ENCODE measurements around the gene FKBP10. TPM values are rescaled to one million over a fixed set of nuclear protein-coding genes. Genes with fewer than 3 reads are reported as not detected.

Gene FKBP10
- total and polyA plus RNA-seq, 5 experiments from 2014 or later, result not detected

DNA sequence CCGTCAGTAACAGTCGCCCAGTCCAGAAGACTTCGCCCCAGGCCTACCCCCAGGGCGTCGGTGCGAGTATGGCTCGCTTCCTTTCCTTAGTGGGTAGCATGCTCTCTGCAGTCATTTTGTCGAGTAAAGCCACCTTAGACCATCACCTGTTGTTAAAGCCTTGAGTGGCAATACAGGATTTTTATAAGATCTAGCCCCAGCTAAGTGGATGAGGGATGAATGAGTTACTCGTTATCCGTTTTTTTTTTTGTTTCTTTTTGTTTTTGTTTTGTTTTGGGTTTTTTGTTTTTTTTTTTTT, 52.7 kb downstream of the FKBP10 start:
- Mint-ChIP-seq H3K36me3 (peaks cover 0 to 34% (median 0%) of the 10 kb centered on the region in 3 donors), H3K9me3 (no peaks in the 10 kb centered on the region), H3K27ac (peak overlapping the region in 4 of 10 donors; percentile 49 to 91 (median 90)), H3K27me3 (no peaks in the 10 kb centered on the region), H3K4me1 (peaks cover 11 to 20% (median 18%) of the 10 kb centered on the region in 4 donors), H3K4me3 (no peak overlapping the region)
- DNase-seq, result no peak
- POLR2A ChIA-PET, result interaction anchor here (0.6 to 3.2 kb wide), 12 partner anchors 13 to 1589 kb away, joined by 3 to 18 read pairs (median 8); partner anchors contain the start of genes ACLY, CNP, EIF1 and KLHL10
- peak in 1 of 2 donors; percentile 5 for ATAC-seq

DNA sequence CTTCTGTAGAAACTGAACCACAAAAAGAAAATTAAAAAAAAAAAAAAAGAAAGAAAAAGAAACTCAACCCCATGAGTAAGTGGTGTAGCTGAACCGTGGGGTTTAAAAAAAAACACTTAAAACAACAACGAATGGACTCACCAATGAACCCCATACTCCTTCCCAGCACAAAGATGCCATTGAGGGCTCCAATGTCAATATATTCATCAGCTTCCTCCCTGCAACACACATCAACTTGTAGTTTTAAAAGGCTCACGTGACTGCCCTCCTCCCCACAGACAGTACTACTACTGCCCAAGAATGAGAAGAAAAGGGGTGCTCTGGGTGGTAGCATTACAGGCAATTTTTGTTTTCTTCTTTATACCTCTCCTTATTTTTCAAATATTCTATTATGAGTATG, 55.8 kb downstream of the FKBP10 start:
- no peaks in the 10 kb centered on the region for H3K27me3 Mint-ChIP-seq
- no peak overlapping the region for H3K4me3 Mint-ChIP-seq
- peaks cover 0 to 7% (median 4%) of the 10 kb centered on the region in 4 donors for H3K4me1 Mint-ChIP-seq
- DNase-seq (no peak), ATAC-seq (no peak)
- H3K9me3 Mint-ChIP-seq, result no peaks in the 10 kb centered on the region
- POLR2A ChIA-PET, result interaction anchor here (0.6 kb wide), 2 partner anchors 80 to 653 kb away, joined by 4 to 5 read pairs; no protein-coding TSS in a partner anchor
- peak overlapping the region in 7 of 10 donors; percentile 31 to 87 (median 70) for H3K27ac Mint-ChIP-seq
- peaks cover 0 to 63% (median 4%) of the 10 kb centered on the region in 3 donors for H3K36me3 Mint-ChIP-seq

DNA sequence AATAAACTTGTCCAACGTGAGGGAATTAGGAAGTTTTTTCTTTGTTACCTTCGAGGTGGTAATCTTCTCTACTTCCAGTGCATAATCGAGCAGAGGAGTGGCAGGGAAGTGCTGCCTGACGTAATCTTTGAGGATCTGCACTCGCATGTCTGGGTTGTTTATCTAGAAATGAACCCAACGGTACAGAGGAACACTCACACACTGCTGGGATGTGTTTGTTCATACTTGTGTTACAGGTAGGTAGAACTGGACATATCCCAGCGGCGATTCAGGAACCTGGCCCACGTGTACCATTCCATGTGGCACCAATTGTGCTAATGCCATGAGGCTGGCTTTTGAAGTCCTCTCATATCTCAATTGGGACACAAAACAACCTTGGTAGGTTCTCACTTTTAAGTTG, 56.6 kb downstream of the FKBP10 start:
- DNase-seq (no peak), ATAC-seq (no peak)
- H3K27me3 Mint-ChIP-seq, result no peaks in the 10 kb centered on the region
- H3K36me3 Mint-ChIP-seq, result peaks cover 0 to 68% (median 4%) of the 10 kb centered on the region in 3 donors
- H3K4me1 Mint-ChIP-seq, result peaks cover 0 to 7% (median 4%) of the 10 kb centered on the region in 4 donors
- H3K27ac Mint-ChIP-seq, result peak overlapping the region in 2 of 10 donors; percentile 9 to 29
- POLR2A ChIA-PET, result interaction anchor here (1.4 kb wide), 1 partner anchor 49 kb away, joined by 6 read pairs; the partner anchor contains the start of gene ACLY
- H3K4me3 Mint-ChIP-seq, result no peak overlapping the region
- H3K9me3 Mint-ChIP-seq, result no peaks in the 10 kb centered on the region

DNA sequence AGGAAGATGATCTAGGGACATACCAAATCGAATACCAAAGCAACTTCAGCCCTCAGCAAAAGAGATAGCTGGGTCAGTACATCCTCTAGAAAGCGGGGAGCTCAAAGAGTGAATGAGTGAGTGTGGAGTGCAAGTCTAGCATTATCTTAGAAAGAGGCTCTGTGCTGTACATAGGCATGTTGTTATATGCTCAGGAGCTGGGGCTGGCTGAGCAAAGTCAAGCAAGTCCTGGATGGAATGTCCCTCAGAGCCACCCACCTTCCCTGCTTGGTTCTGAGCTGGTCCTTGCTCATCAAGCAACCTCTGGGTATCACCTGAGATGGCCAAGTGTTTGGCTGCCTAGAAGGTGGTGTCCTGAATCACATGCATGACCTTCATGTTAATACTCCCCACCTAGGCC, 57.3 kb downstream of the FKBP10 start:
- POLR2A ChIA-PET, result interaction anchor here (1.4 kb wide), 1 partner anchor 48 kb away, joined by 6 read pairs; the partner anchor contains the start of gene ACLY
- DNase-seq (no peak), ATAC-seq (no peak)
- H3K27ac Mint-ChIP-seq, result peak overlapping the region in 3 of 10 donors; percentile 8 to 34 (median 11)
- H3K36me3 Mint-ChIP-seq, result peaks cover 0 to 74% (median 6%) of the 10 kb centered on the region in 3 donors
- H3K9me3 Mint-ChIP-seq, result no peaks in the 10 kb centered on the region
- no peak overlapping the region for H3K4me3 Mint-ChIP-seq
- H3K4me1 Mint-ChIP-seq, result peaks cover 0 to 7% (median 4%) of the 10 kb centered on the region in 4 donors
- H3K27me3 Mint-ChIP-seq, result no peaks in the 10 kb centered on the region

DNA sequence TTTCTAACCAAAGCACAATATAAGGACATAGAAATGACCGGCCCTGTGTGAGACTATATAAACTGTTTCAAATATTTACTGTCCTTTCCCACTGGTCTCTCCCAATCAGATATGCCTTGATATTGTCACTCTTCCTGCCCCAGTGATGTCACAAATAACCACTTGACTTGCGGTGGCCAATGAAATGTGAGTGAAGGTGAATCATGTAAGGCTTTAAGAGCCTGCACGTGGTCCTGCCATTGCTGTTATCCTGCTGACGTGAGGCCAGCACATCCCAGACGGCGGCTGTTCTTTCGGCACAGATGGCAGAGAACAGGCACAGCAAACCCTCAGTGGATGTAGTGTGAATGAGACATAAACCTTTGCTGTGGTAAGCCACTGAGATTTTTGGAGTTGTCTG, 57.8 kb downstream of the FKBP10 start:
- Mint-ChIP-seq H3K36me3 (peaks cover 0 to 74% (median 6%) of the 10 kb centered on the region in 3 donors), H3K4me1 (peaks cover 0 to 4% (median 2%) of the 10 kb centered on the region in 4 donors), H3K4me3 (no peak overlapping the region), H3K27me3 (no peaks in the 10 kb centered on the region), H3K9me3 (no peaks in the 10 kb centered on the region), H3K27ac (peak overlapping the region in 1 of 10 donors; percentile 11)
- ATAC-seq, result no peak
- no peak for DNase-seq
- POLR2A ChIA-PET, result interaction anchor here (1.4 kb wide), 1 partner anchor 48 kb away, joined by 6 read pairs; the partner anchor contains the start of gene ACLY

DNA sequence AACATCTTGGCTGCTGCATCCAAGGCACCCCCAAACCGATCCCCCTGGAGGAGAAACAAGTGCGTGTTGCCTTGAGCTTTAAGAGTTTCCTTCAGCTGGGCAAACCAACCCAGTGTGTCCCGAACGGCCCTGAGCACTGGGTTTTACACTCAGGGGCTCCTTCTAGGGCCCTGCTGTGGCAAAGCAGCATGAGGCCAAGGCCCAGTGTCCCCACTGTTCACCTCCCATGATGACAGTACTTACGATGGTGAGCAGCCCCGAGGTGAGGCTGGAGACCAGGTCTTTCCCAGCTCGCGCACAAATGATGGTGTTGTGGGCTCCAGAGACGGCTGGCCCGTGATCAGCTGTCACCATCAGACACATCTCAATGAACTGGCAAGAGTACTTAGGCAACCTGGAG, 59.0 kb downstream of the FKBP10 start:
- no peak for ATAC-seq
- no peak overlapping the region for H3K4me3 Mint-ChIP-seq
- no peaks in the 10 kb centered on the region for H3K9me3 Mint-ChIP-seq
- peaks cover 0 to 4% (median 2%) of the 10 kb centered on the region in 4 donors for H3K4me1 Mint-ChIP-seq
- H3K27me3 Mint-ChIP-seq, result no peaks in the 10 kb centered on the region
- peak overlapping the region in 2 of 10 donors; percentile 19 to 38 for H3K27ac Mint-ChIP-seq
- H3K36me3 Mint-ChIP-seq, result peaks cover 0 to 79% (median 7%) of the 10 kb centered on the region in 3 donors
- POLR2A ChIA-PET, result no interaction called here
- DNase-seq, result no peak

Other genes with a start within 250 kb of the FKBP10 start
- not detected for gene KRT9, start 240.9 kb upstream of the FKBP10 start, total RNA-seq
- gene KRT9, start 240.9 kb upstream of the FKBP10 start, polyA plus RNA-seq, result not detected
- gene KRT14, start 226.1 kb upstream of the FKBP10 start, total RNA-seq, result not detected
- gene KRT14, start 226.1 kb upstream of the FKBP10 start, polyA plus RNA-seq, result not detected
- gene KRT16, start 200.2 kb upstream of the FKBP10 start, total RNA-seq, result not detected
- not detected for gene KRT16, start 200.2 kb upstream of the FKBP10 start, polyA plus RNA-seq
- not detected for gene KRT17, start 188.4 kb upstream of the FKBP10 start, total RNA-seq
- not detected for gene KRT17, start 188.4 kb upstream of the FKBP10 start, polyA plus RNA-seq
- 1,000 to 10,000 TPM; 1,007 to 1,051 TPM for gene EIF1, start 124.1 kb upstream of the FKBP10 start, total RNA-seq
- 1,000 to 10,000 TPM; 1,100 to 1,335 (median 1,160) TPM for gene EIF1, start 124.1 kb upstream of the FKBP10 start, polyA plus RNA-seq
- not detected for gene GAST, start 100.7 kb upstream of the FKBP10 start, total RNA-seq
- gene GAST, start 100.7 kb upstream of the FKBP10 start, polyA plus RNA-seq, result not detected
- under 1 TPM in 1 of 2 experiments, not detected in 1; 0.11 TPM for gene HAP1, start 78.4 kb upstream of the FKBP10 start, total RNA-seq
- not detected for gene HAP1, start 78.4 kb upstream of the FKBP10 start, polyA plus RNA-seq
- 1 to 10 TPM; 4.0 to 4.7 TPM for gene JUP, start 26.3 kb upstream of the FKBP10 start, total RNA-seq
- gene JUP, start 26.3 kb upstream of the FKBP10 start, polyA plus RNA-seq, result under 1 TPM; 0.14 to 0.55 (median 0.30) TPM
- 1 to 10 TPM; 4.4 to 6.0 TPM for gene P3H4, start 1.1 kb upstream of the FKBP10 start, total RNA-seq
- gene P3H4, start 1.1 kb upstream of the FKBP10 start, polyA plus RNA-seq, result 1 to 10 TPM; 4.0 to 6.2 (median 5.8) TPM
- gene NT5C3B, start 23.2 kb downstream of the FKBP10 start, total RNA-seq, result 10 to 100 TPM; 51.3 to 54.0 TPM
- gene NT5C3B, start 23.2 kb downstream of the FKBP10 start, polyA plus RNA-seq, result 10 to 100 TPM; 38.4 to 64.7 (median 41.5) TPM
- gene KLHL10, start 24.8 kb downstream of the FKBP10 start, total RNA-seq, result not detected
- gene KLHL10, start 24.8 kb downstream of the FKBP10 start, polyA plus RNA-seq, result under 1 TPM in 1 of 3 donors, not detected in 2; 0.09 TPM
- 10 to 100 TPM; 21.6 to 22.6 TPM for gene KLHL11, start 52.4 kb downstream of the FKBP10 start, total RNA-seq
- gene KLHL11, start 52.4 kb downstream of the FKBP10 start, polyA plus RNA-seq, result 1 to 10 TPM; 5.0 to 6.3 (median 5.4) TPM
- gene ACLY, start 105.9 kb downstream of the FKBP10 start, total RNA-seq, result 10 to 100 TPM; 69.9 to 79.3 TPM
- gene ACLY, start 105.9 kb downstream of the FKBP10 start, polyA plus RNA-seq, result 10 to 100 TPM; 42.7 to 61.3 (median 50.1) TPM
- gene ODAD4, start 117.6 kb downstream of the FKBP10 start, total RNA-seq, result not detected
- under 1 TPM in 2 of 3 donors, not detected in 1; 0.08 to 0.09 TPM for gene ODAD4, start 117.6 kb downstream of the FKBP10 start, polyA plus RNA-seq
- gene CNP, start 153.8 kb downstream of the FKBP10 start, total RNA-seq, result 10 to 100 TPM; 30.6 to 34.1 TPM
- 10 to 100 TPM; 27.0 to 33.6 (median 27.5) TPM for gene CNP, start 153.8 kb downstream of the FKBP10 start, polyA plus RNA-seq
- 100 to 1,000 TPM; 118 to 129 TPM for gene DNAJC7, start 204.4 kb downstream of the FKBP10 start, total RNA-seq
- gene DNAJC7, start 204.4 kb downstream of the FKBP10 start, polyA plus RNA-seq, result 10 to 100 TPM; 63.6 to 70.1 (median 66.2) TPM
- gene NKIRAS2, start 207.1 kb downstream of the FKBP10 start, total RNA-seq, result 10 to 100 TPM; 19.1 to 19.2 TPM
- gene NKIRAS2, start 207.1 kb downstream of the FKBP10 start, polyA plus RNA-seq, result 10 to 100 TPM; 20.5 to 30.2 (median 21.9) TPM
- gene C17orf113, start 237.6 kb downstream of the FKBP10 start, total RNA-seq, result under 1 TPM; 0.52 to 0.94 TPM
- gene C17orf113, start 237.6 kb downstream of the FKBP10 start, polyA plus RNA-seq, result under 1 TPM; 0.09 to 0.33 (median 0.13) TPM

Measured in naive thymus-derived CD8-positive, alpha-beta T cell (primary cell).